HEK293 (cell line): ENCODE results near the gene ZNF845.

ENCODE experiments used
- ZBTB6 ChIP-seq: fragments of 450-650 bp; formaldehyde crosslinking; IDR thresholded peaks from 2 replicates; pipeline ENCODE4 v1.5.1; 2017; ENCODE audit warnings: missing biosample characterization, missing genetic modification characterization
- ZNF248 ChIP-seq: fragments of 450-650 bp; formaldehyde crosslinking; IDR thresholded peaks from 2 replicates; pipeline ENCODE4 v1.5.1; 2017; ENCODE audit warnings: missing biosample characterization, missing genetic modification characterization
- ZNF48 ChIP-seq: fragments of 450-650 bp; formaldehyde crosslinking; IDR thresholded peaks from 2 replicates; pipeline ENCODE4 v1.5.1; 2016; ENCODE audit warnings: missing biosample characterization, missing genetic modification characterization
- TF ChIP-seq, protein P1 (sequence below): fragments of 450-650 bp; formaldehyde crosslinking; IDR thresholded peaks from 2 replicates; pipeline ENCODE4 v1.5.1; 2016; ENCODE audit warnings: missing biosample characterization, missing genetic modification characterization
- TF ChIP-seq, protein P2 (sequence below): fragments of 450-650 bp; formaldehyde crosslinking; IDR thresholded peaks from 2 replicates; pipeline ENCODE4 v1.5.1; 2016; ENCODE audit warnings: missing biosample characterization, missing genetic modification characterization, low read depth
- TF ChIP-seq, protein P3 (sequence below): IDR thresholded peaks from 2 replicates; pipeline ENCODE4 v1.6.1; 2011; ENCODE audit warnings: mild to moderate bottlenecking, low read depth, low read length, borderline replicate concordance

DNA sequence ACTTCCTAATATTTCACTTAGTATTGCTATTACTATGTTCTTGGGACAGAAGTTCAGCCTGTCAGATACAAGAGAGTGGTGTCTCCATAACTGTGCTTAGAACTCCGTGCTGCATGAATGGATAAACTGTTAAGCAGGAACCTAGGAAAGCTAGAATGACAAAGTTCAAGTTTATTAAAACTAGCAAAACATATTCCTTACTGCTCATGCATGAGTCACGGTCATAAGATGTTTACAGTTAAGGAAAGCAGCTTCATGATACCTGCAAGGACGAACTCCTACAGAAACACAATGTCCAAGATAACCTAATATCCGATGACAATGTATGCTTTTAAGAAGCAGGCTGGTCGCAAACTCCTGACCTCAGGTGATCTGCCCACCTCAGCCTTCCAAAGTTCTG lies 55.4 kb downstream of the ZNF845 start:
- TF ChIP-seq, protein P1, sequence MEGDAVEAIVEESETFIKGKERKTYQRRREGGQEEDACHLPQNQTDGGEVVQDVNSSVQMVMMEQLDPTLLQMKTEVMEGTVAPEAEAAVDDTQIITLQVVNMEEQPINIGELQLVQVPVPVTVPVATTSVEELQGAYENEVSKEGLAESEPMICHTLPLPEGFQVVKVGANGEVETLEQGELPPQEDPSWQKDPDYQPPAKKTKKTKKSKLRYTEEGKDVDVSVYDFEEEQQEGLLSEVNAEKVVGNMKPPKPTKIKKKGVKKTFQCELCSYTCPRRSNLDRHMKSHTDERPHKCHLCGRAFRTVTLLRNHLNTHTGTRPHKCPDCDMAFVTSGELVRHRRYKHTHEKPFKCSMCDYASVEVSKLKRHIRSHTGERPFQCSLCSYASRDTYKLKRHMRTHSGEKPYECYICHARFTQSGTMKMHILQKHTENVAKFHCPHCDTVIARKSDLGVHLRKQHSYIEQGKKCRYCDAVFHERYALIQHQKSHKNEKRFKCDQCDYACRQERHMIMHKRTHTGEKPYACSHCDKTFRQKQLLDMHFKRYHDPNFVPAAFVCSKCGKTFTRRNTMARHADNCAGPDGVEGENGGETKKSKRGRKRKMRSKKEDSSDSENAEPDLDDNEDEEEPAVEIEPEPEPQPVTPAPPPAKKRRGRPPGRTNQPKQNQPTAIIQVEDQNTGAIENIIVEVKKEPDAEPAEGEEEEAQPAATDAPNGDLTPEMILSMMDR (tag by site-specific recombination), result no peak
- no peak for TF ChIP-seq ZNF248 (tag by site-specific recombination)
- TF ChIP-seq, protein P2, sequence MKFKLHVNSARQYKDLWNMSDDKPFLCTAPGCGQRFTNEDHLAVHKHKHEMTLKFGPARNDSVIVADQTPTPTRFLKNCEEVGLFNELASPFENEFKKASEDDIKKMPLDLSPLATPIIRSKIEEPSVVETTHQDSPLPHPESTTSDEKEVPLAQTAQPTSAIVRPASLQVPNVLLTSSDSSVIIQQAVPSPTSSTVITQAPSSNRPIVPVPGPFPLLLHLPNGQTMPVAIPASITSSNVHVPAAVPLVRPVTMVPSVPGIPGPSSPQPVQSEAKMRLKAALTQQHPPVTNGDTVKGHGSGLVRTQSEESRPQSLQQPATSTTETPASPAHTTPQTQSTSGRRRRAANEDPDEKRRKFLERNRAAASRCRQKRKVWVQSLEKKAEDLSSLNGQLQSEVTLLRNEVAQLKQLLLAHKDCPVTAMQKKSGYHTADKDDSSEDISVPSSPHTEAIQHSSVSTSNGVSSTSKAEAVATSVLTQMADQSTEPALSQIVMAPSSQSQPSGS, result no peak
- TF ChIP-seq ZNF48 (tag by site-specific recombination), result no peak
- no peak for TF ChIP-seq ZBTB6 (tag by site-specific recombination)
- TF ChIP-seq, protein P3, sequence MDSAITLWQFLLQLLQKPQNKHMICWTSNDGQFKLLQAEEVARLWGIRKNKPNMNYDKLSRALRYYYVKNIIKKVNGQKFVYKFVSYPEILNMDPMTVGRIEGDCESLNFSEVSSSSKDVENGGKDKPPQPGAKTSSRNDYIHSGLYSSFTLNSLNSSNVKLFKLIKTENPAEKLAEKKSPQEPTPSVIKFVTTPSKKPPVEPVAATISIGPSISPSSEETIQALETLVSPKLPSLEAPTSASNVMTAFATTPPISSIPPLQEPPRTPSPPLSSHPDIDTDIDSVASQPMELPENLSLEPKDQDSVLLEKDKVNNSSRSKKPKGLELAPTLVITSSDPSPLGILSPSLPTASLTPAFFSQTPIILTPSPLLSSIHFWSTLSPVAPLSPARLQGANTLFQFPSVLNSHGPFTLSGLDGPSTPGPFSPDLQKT, result no peak
